Tracheal epithelial cell (primary cell): ENCODE measurements around the gene COG8. TPM values are rescaled to one million over a fixed set of nuclear protein-coding genes. Genes with fewer than 3 reads are reported as not detected.

Experiments used
- total RNA-seq: library from RNA; depleted of rRNA; stranded (reverse); fragments of >200 nt; gene quantifications from 2 replicates; pipeline ENCODE4 v1.2.1, GENCODE V29; 2014

COG8 gene, protein sequence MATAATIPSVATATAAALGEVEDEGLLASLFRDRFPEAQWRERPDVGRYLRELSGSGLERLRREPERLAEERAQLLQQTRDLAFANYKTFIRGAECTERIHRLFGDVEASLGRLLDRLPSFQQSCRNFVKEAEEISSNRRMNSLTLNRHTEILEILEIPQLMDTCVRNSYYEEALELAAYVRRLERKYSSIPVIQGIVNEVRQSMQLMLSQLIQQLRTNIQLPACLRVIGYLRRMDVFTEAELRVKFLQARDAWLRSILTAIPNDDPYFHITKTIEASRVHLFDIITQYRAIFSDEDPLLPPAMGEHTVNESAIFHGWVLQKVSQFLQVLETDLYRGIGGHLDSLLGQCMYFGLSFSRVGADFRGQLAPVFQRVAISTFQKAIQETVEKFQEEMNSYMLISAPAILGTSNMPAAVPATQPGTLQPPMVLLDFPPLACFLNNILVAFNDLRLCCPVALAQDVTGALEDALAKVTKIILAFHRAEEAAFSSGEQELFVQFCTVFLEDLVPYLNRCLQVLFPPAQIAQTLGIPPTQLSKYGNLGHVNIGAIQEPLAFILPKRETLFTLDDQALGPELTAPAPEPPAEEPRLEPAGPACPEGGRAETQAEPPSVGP
- 21.9 and 33.2 TPM in 2 replicates for total RNA-seq

DNA sequence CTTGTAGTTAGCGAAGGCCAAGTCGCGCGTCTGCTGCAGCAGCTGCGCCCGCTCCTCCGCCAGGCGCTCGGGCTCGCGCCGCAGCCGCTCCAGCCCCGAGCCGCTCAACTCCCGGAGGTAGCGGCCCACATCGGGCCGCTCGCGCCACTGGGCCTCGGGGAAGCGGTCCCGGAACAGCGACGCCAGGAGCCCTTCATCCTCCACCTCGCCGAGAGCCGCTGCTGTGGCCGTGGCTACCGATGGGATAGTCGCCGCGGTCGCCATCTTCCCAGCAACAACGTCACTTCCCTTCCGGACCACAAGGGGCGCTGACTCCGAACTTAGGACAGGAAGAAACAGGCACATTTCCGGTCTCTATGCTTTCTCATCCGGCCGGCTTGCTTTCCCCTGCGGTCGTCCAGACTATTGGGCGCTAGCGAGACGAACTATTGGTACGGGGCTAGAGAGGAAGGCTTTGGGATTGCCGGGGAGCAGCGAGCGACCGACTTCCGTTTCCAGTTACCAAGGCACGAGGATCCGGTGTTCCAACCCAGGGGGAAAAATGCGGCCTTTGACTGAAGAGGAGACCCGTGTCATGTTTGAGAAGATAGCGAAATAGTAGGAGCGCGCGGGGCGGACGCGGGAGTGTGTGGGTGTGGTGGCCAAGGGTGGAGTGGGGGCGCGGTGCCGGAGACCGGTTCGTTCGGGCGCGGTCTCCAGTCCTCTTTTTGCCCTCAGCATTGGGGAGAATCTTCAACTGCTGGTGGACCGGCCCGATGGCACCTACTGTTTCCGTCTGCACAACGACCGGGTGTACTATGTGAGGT is at the start of gene COG8, which contains the start of gene NIP7:
TSS of gene COG8 (minus strand) at position 276 of the 806 bp plus-strand sequence. CDS start at position 264, 12 bp downstream.
TSS of gene NIP7 (plus strand) at position 484 of the 806 bp plus-strand sequence. CDS start at position 542, 58 bp downstream.

DNA sequence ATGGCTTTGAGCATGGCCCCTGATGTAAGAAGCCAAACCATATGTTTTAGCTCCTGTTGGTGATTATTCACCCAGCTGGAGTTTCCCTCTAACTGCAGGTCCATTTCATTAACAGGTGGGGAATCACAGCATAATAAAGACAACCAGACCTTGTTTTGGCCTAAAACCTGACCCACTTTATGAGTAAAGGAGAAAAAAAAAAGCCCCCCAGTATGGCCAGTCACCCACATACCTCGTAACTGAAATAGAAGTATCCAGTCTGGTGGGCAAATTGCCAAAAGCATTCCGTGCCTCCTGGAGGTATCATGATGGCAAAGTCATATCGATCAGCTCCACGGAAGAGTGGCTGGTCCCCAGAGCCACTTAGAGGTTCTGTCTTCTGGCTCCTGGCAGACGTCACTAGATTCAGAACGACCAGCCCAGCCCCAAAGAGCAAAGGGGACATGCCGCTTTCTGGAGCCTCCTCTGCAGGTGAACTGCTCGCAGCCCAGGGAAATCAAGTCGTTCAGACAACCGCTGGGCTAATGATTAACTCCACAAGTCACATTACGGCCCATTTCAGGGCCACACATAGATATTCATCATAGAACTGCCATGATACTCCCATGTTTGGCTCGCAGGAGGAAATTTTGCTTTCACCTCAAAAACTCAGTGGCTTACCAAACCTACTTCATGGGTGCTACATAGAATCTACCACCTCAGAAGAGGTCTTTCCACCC is 12.1 kb upstream of the COG8 start, which contains the start of gene TMED6:
TSS of gene TMED6 (minus strand) at position 478 of the 719 bp plus-strand sequence. CDS start at position 445, 33 bp downstream.

DNA sequence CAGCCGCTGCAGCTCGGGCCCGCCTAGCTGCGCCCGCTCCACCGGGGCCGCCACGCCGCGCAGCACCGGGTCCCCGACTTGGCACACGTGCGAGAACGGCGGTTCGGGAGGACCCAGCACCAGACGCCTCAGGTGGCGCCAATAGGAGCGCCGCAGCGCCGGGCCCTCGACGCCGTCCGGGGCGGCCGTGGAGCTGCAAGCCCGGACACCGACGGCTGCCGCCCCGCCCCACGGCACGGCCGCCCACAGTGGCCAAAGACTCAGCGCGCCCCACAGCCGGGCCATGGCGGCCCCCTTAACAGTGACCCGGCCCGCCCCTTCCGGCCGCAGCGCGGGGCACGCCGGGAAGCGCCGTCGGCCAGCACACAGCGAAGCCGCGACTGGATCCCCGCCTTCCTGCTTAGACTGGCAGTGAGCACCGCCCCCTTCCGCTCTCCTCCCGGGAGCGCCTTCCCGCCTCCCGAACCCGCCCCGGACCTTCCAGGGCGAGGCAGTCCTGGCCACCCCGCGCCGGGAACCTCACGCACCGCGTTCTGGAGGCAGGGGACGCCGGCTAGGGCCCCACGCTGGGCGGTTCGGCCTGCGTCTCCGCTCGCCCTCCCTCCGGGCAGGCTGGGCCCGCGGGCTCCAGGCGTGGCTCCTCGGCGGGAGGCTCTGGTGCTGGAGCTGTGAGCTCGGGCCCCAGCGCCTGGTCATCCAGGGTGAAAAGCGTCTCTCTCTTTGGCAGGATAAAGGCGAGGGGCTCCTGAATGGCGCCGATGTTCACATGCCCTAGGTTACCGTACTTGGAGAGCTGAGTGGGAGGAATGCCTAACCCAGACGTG is 8.9 kb downstream of the COG8 start, which contains the start of gene PDF:
TSS of gene PDF (minus strand) at position 303 of the 824 bp plus-strand sequence. CDS start at position 285, 18 bp downstream.

DNA sequence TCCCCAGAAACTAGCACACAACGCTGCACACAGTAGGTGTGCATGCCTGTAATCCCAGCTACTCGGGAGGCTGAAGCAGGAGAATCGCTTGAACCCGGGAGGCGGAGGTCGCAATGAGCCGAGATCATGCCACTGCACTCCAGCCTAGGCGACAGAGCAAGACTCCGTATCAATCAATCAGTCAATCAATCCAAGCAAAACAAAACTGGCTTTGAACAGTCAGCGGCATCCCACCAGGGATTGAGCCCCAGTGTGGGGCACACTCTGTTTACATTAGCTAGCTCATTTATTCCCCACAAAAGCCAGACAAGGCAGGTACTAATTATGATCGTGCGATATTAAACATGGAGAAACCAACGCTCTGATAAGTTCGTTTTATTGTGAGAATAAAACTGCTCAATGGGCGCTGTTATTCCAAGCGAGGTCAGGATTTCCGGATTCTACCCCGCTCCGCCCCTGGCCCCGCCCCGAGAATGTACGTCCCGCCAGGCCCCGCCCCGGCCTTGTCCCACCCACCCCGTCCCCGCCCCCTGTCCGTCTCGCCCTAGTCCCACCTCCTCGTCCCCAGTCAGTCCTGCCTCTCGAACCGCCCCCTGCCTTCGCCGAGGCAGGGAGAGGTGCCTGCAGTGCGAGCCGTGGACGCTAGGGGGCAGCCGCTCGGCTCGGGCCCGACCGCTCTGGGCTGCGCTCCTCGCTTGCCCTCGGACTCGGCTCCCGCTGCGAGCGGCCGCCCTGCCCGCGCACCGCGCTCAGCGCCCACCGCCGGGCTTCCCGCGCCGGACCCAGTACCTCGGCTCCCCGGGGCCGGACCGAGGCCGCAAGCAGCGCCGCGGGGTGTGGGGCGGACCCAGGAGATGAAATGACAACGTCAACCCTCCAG is 28.5 kb downstream of the COG8 start, which contains the start of gene VPS4A:
TSS of gene VPS4A (plus strand) at position 698 of the 880 bp plus-strand sequence. CDS start at position 860, 162 bp downstream.

Other genes starting within 250 kb of the COG8 start
- gene HAS3, start 233.9 kb downstream of the COG8 start, total RNA-seq, result 15.6 and 35.4 TPM in 2 replicates
- 41.4 and 62.7 TPM in 2 replicates for gene CHTF8, start 207.0 kb downstream of the COG8 start, total RNA-seq
- 20.9 and 24.6 TPM in 2 replicates for gene UTP4, start 206.9 kb downstream of the COG8 start, total RNA-seq
- gene SNTB2, start 152.4 kb downstream of the COG8 start, total RNA-seq, result 11.5 and 13.3 TPM in 2 replicates
- 41.6 and 45.5 TPM in 2 replicates for gene VPS4A, start 28.2 kb downstream of the COG8 start, total RNA-seq
- gene PDF, start 9.0 kb downstream of the COG8 start, total RNA-seq, result 25.4 and 34.9 TPM in 2 replicates
- gene NIP7, start 208 bp upstream of the COG8 start, total RNA-seq, result 36.7 and 37.1 TPM in 2 replicates
- not detected in 2 replicates for gene TMED6, start 12.2 kb upstream of the COG8 start, total RNA-seq
- 6.3 and 7.2 TPM in 2 replicates for gene TERF2, start 46.4 kb upstream of the COG8 start, total RNA-seq
- 71.0 and 76.4 TPM in 2 replicates for gene CYB5B, start 85.1 kb upstream of the COG8 start, total RNA-seq
- 9.9 and 11.5 TPM in 2 replicates for gene NFAT5, start 226.4 kb upstream of the COG8 start, total RNA-seq